Frontal cortex (tissue), 4 donors: ENCODE measurements around the gene TNS1. TPM values are rescaled to one million over a fixed set of nuclear protein-coding genes. Genes with fewer than 3 reads are reported as not detected.

Experiments used
- DNase-seq, 2 donors: peaks; one replicate each; pipeline ENCODE4 v3.0.0; 2012; ENCODE audit warnings: low spot score in 2 of 2
- FAIRE-seq: peaks from 2 replicates; lab custom pipeline; 2012; peaks lifted over from hg19 to GRCh38; lab: Jason Lieb, UNC
- total RNA-seq: library from RNA; depleted of rRNA; stranded (reverse); fragments of >200 nt; gene quantifications from one replicate; pipeline ENCODE4 v1.2.3, GENCODE V29; 2014
- donor health status: control.
- donor health status: control.
- donor health status: control.

Gene TNS1
- total RNA-seq, 1 donor from 2014 or later, result 3.7 TPM

DNA sequence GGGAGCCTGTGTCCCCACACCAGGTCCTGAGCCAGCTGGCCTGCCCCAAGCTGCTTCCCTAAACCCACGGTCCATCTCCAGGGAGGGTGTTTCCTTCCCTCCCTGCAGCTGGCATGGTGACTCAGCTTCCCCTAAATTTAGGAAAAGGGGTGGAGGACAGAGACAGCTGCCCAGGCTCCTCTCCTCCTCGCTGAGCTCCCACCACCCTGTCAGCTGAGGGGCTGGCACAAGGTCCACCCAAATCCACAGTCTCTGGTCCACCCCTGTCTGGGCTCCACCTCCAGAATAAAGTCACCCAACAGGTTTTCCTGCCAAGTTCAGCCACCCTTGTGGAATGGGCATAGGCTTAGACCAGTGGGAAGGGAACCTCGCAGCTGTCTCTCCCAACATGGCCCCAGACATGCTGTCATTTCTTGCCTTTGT is 156.5 kb downstream of the TNS1 start:
- DNase-seq (no peak), FAIRE-seq (no peak)

DNA sequence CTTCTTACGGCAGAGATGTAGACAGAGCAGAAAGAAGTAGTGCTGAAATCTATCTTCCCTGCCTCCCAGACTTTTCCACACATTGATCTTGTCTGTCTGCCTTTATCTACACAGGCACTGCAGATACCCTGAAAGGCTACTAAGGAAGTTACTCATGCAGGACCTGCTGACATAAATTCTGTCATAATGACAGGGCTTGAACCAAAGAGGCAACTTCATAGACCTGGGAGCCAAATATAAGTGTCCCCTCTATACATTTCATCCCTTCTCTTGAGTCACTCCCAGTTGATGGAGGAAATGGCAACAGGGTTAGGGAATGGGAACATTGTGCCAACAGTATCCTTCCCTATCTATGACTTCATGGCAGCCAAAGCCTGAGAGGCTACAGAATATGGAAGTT is 157.5 kb downstream of the TNS1 start:
- DNase-seq, result no peak

DNA sequence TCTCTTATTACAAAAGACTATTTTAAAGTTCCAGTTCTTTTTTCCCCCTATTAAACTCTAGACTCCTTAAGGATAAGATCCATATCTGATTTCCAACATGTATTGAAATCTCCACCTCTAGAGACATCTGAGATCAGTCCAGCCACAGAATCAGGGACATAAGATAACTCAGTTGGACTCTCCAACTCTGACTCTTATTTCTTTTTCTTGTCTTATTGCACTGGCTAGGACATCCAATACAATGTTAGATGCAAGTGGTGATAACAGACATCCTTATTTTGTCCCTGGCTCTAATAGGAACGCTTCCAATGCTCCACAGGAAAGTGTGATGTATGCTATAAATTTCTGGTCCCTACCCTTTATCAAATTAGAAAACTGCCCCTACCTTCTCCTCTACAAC is 158.1 kb downstream of the TNS1 start:
- FAIRE-seq (no peak), DNase-seq (no peak)

More for the DNA sequence above, 157.5 kb downstream of the TNS1 start:
- no peak for FAIRE-seq

DNA sequence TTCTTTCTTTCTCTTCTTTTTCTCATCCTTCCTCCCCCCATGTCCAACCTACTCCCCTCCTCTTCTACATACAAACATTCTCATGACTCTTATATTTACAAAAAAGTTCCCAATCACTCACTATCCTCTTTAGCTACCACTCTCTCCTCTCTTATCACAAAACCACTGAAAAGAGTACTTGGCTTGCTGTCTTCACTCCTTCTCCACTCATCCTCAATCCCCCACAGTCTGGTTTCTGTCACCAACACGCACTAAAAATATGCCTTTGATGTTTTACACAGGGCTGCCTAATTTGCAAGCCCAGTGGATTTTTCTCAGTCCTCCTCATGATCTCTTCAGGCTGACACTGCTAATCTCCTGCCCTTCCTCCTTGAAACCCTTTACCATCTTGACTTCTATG is 159.5 kb downstream of the TNS1 start:
- FAIRE-seq (no peak), DNase-seq (no peak)

DNA sequence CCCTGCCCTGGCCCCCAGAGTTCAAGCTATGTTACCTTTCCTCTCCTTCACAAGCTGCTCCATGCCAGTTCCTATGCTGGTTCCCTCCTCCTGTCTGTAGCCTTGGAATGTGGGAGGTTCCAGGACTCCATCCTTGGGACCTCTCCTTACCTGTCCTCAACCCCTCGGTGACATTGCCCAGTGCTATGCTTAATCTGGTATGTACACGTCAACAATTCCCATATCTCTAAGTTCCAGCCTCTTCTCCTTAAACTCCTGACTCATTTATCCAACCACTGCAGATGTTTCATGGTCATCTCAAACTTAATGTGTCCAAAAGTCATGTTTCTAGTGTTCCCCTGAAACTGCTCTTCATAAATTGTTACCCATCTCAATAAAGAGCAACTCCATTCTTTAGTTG is 160.8 kb downstream of the TNS1 start:
- no peak for FAIRE-seq

DNA sequence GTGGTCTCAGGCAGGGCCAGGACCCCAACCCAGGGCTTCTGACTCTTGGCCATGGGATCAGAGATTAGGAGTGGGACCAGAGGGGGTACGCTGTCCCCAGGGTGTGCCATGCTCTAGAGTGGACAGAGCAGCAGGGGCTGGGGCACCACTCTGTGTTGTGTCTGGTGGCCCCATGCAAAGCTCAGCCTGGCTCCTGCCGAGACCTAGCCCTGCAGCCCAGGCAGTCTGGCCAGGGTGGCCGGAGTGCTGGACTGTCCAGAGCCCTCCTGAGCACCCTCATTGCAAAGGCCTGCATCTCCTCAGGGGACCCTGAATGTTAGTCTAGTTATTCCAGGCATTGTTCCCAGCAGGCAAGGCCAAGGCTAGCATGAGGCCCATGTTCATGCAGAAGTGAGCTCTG is 162.3 kb downstream of the TNS1 start:
- FAIRE-seq, result no peak

More for the DNA sequence above, 160.8 kb downstream of the TNS1 start:
- DNase-seq, result no peak

DNA sequence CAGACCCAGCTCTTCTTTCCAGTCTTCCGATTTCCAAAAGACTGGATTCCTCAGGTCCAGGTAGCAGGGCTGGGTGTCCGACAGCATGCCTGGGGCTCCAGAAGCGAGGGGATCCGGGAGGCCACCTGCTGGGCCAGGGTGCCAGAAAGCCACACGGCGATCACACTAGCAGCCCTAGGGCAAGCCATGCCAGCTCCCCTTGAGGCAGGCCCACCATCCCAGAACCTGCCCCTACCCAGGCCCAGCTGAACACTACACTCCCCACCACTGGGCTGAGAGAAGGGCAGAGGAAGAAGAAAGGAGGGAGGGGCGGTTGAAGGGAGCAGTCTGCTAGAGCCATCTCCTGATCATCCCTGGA is 163.1 kb downstream of the TNS1 start:
- DNase-seq (no peak), FAIRE-seq (no peak)

More for the DNA sequence above, 162.3 kb downstream of the TNS1 start:
- no peak for DNase-seq

DNA sequence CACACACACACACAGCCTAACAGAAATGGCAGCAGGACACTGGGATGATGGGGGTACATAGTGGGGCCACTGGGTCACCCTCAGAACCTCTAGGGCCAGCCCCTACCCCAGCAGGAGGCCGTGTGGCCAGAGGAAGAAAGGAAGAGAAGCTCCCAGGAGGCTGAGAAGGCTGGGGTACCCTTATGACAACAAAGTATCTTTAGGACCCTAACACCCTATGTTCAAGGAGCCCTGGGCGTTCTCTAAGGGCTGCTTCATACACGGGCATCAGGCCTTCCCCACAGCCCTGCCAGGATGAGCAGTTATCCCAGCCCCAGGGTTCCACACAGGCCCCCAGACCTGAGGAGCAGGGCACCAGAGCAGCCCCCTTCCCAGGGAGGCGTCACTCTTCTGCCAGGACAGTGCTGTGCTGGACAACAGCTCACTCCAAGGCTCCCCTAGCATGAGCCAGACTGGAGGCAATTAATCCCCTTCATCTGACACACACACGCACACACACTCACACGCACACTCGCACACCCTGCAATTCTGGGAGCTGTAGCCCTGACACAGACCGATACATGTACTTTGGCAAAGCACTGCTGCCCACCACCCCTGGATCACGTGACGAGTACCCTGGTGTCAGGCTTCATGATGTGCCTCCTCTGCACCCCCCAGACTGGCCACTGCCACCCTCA is 163.6 kb downstream of the TNS1 start:
- no peak for DNase-seq
- FAIRE-seq, result no peak

DNA sequence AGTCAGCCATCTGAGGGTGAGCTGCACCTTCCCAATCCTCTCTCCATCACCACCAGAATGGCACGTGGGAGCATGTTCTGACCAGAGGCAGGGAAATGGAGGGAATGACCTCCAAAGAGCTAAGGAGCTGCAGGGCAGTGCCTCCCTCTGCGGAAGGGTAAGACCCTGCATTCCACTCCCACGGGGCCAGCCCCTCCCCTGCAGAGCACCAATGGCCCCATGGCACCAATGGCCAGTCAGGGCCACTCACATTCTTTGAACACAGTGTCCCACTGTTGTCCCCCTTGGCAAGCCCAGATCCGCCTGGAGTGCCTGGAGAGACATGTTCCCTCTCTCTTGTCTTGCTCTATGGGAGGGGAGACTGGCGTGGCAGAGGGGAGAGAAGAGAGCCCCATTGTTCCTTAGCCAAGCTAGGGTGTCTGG is 164.4 kb downstream of the TNS1 start:
- FAIRE-seq, result no peak
- DNase-seq, result peak; percentile 64 to 73

DNA sequence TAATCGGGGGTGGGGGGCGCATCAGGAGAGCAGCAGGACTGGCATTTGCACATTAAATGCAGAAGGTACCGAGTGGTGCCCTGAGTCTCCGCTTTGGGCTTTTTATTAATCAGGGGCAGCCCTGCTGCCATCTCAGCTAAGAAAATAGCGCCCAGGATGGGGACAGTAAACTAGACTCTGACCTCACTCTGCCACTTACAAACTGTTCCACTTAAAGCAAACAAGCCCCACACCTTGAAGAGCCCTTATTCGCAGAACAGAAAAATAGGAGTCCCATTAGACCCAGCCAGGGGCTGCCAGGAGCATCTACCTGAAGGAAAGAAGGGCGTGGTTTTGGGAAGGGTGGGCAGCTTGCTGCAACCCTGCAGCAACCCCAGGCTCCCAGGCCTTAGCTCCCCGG is 165.3 kb downstream of the TNS1 start:
- no peak for DNase-seq
- no peak for FAIRE-seq

DNA sequence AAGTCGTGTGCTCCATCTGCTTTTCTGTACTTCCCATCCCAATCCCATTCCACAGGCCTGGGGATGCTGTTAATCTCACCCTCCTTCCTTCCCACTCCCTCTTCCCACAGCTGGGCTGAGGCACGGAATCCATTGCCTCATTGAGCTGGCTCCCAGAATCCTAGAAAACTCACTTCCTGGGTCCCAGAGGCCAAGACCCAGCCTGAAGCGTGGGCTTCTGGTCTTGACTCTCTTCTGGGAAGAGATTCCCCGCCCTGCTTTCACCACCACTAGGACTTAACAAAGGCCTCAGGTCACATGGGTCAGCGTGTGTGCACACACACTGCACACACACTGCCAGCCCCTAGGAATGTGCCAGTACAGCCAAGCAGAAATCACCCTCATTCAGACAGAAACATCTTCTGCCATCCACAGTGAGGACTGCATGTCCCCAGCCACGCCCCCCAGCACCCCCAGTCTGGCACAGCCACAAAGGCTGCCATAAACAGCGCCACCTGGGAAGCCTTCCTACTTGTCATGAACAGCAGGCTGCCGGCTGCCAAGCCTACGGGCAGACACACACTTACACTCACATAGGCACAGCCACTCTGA is 165.8 kb downstream of the TNS1 start:
- FAIRE-seq (no peak), DNase-seq (peak in 1 of 2 donors; percentile 53)

DNA sequence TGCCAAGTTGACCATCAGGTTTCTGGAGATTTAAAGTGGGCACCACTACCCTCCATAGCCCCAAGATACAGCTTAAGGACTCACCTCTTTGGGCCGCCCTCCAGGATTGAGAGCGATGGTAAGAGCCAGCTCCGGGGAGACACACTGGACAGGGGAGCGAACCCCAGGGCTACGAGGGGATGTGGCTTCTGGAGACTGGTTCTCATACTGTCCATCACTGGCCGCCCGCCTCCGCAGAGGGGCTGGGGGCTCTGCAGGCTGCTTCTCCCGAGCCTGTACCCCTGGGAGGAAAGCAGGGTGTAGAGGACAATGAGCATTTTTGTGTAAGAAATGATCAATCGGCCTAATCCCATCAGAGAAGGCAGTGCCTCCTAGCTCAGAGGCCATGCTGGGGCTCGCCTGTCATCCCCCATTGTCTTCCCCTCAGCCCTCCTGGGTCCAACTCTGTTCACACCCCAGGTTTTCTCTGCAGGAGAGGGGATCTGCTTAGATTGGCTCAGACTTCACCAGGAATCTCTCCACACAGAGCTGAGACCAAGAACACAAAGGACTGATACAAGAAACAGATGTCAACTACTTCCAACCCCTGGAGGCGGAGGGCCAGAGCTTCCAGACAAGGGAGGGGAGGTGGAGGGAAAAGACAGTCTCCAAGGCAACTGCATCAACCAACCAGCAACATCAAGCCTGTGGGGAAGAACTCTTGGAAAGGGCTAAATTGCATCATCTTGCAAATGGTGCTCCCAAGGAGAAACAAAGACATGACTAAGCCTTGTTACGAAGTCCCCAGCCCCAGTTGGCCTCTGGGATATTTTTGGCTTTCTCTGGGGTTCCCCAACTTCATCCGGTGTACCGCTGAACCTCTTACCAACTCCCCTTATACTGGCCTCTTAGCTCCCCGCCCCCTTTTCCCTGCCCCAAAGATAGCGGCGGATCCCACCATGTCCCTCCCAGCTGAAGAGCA is 166.6 kb downstream of the TNS1 start:
- FAIRE-seq (no peak), DNase-seq (no peak)

DNA sequence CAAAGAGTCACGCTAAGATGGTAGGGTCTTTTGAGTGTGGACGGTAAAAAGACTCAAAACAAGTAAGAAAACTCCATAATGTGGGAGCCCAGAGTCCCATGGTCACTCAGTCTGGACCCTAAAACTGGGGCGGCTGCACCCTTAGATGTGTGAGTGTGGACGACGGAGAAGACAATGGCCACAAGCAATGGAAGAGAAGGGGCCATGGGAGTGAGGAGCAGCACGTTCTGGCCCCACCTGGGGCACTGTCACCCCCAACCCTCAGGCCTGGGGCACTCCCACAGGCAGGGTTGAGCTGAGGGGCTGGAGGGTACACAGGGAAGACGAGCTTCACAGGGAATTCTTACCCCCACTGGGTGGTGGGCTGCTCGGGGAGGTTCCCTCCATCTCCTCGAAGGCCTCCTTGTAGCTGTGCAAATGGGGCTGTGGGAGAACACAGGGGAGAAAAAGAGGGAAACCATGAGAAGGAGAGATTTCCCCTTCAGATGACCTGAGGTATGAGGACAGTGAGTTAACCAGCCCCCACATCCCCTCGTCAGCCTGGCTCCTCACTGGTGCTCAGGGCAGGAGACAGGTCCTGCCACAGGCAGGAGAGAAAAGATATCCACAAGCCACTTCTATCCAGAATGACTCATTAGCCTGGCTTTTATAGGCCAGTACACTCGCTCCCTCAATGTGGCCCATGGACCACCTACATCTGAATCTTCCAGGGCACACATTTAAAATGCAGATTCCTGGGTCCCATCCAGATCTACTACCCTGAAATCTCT is 167.9 kb downstream of the TNS1 start:
- FAIRE-seq (no peak), DNase-seq (no peak)

DNA sequence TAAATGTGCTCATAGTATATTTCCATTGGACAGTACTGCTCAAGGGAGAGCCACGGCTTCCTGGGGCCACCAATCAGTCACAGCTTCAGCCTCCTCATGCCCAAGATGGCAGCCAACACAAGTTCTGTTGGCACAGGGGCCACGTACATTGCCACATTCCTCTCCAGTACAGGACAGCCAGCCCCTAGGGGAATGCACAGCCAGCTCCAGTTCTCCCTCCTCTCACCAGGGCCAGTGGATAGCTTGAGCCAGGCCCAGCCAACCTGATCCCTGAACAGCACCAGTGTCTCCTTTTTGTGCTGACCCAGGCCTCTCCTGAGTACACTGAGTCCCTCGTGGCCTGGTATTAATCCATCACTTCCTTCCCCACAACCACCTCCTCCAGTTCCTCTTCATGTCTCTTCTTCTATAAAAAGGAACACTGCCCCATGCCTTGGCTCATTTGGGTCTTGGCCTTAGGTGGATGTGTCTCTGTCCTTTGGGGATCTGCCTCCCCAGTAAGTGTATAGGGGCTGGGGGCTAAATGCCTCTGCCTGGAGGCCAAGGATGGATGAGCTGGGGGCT is 168.7 kb downstream of the TNS1 start:
- no peak for DNase-seq
- FAIRE-seq, result no peak

DNA sequence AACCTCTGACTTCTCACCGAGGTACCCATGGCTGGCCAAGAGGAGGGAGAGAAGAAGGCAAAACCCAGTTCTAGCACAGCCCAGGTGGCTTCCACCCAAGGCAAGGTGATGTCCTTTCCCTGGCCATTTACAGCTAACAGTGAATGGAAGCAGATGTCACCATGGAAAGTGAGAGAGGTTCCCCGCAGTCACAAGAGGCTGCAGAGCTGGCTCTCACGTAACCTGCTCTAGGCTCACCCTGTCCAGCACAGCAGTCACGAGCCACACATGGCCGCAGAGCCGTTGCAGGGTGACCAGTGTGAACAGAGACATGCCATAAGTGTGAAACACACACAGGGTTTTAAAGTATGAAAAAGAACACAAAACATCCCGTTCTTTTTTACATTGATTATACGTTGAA is 169.4 kb downstream of the TNS1 start:
- DNase-seq, result no peak
- no peak for FAIRE-seq

DNA sequence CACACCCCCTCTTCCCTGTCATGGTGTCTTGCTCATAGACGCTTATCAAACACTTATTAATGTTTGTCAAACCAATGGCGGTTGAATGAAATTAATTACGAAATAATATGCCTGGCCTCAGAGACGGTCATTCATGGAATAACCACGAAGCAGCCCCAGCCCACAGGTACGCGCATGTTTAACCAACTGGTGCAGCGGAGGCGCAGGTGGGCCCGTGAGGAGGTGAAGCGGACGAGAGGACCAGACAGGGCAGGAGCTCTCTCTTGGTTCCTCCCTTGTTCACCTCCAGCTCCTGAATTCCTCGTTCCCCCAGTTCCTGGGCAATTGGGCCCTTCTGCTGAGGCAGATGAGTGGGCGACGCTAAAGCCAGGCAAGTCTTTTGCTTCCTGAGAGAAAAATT is 169.8 kb downstream of the TNS1 start:
- no peak for DNase-seq
- FAIRE-seq, result no peak

DNA sequence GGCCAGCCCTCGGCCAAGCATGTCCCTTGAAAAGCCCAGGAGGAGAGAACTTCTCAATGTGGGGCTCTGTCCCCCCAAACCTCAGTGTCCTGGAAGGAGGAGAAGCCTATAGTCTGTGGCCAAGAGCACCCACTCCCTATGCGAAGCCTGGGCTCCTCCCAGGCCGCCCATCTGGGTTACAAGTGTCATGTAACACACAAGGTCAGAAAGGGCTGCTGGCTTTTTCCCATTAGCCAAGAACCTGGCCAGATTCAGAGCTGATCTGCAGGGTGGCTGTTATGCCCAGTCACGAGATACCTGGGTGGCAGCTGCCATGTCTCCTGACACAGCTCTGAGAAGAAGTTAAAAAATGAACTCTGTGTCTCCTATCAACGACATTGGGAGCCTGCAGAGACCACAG is 170.7 kb downstream of the TNS1 start:
- DNase-seq (no peak), FAIRE-seq (no peak)

DNA sequence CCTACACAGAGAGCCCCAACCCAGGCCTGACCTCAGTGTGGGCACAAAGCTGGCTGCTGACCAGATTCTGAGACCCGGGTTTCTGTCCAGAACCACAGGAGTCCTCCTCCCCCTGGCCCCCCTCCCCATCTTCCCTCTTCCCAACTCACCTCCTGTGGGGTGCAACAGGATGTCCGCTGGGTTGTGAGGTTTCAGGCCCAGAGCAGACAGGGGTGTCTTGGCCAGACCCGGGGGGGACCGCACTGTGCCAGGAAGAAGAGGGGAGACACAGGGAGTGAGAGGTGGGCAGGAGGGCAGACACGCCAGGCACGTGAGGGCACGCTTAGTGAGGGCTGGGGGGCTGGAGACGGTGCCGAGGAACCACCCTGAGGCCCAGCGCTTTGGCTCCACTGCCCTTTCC is 171.5 kb downstream of the TNS1 start:
- FAIRE-seq, result no peak
- no peak for DNase-seq

DNA sequence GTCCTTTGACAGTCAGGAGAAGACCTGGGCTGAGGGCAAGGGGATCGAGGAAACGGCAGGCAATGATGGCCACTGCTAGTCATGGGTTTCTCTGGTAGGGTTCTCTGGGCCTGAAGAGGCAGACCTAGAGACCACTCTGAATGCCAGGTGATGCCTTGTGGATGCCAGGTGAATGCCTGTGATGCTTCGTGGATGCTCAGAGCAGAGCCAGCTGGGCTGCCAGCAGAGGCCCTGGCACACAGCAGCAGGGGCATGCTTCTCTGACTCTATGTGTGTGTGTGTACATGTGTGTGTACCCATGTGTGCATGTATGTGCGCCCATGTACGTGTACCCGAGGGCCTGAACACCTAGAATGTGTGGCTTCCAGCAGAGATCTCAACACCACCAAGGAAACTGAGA is 172.0 kb downstream of the TNS1 start:
- FAIRE-seq (no peak), DNase-seq (no peak)

DNA sequence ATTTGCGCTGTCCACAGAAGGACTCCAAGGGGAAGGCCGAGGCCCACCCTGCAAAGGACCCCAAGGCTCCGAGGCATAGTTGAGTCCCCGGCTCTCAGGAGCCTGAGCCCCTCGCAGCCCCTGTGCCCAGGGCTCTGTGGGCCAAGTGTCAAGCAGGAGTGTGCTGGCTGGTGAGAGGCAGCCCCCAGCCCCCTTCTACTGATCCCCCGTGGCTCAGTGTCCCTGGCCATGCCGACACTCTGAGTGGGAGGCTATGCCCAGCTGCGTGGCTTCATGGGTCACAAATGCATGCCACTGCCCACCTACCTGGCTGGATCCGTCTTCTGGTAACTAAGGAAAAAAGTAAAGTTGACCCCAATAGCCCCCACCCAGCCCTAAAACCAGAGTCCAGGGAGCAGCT is 172.7 kb downstream of the TNS1 start:
- FAIRE-seq, result no peak
- DNase-seq, result no peak
